ENCODE measurements around the gene PLCE1. TPM values are rescaled to one million over a fixed set of nuclear protein-coding genes. Genes with fewer than 3 reads are reported as not detected.

Gene PLCE1
- total and polyA plus RNA-seq, 2 donors (not counting 3 experiments of a cell fraction or from before 2014, with no cell fraction given) = 0.01 to 0.04 TPM

- no peaks in the 10 kb centered on the region for H3K27me3 ChIP-seq (ENCODE audit: control insufficient read depth in 2 of 2, insufficient read depth in 2 of 2, low read length in 2 of 2)
- dilution Hi-C loops (cut with MboI; ENCODE audit: extremely low pct_ligation_motif_present, low sequenced_read_pairs) = no loop called here
- TF ChIP-seq JUN (IDR thresholded peaks at IDR 0.05; ENCODE audit: borderline replicate concordance, insufficient read depth, insufficient read length, low read depth) = no peak
- TF ChIP-seq FOS (IDR thresholded peaks at IDR 0.05; ENCODE audit: borderline replicate concordance, insufficient read depth, low read length) = peak; percentile 88
- no peak overlapping the region for H3K9ac ChIP-seq (replicated peaks; ENCODE audit: extremely low read depth, insufficient read depth, low read length)
- ChIA-PET POLR2A (no interaction called here), CTCF (interaction anchor here (1.2 kb wide), 2 partner anchors 9 to 20 kb away, joined by 4 to 7 read pairs; no protein-coding TSS in a partner anchor)
- H3K4me2 ChIP-seq (ENCODE audit: insufficient read depth, low read length) = no peak overlapping the region
- no peaks in the 10 kb centered on the region for H3K79me2 ChIP-seq (ENCODE audit: control insufficient read depth, insufficient read depth, low read length)
- no peaks in the 10 kb centered on the region for H3K4me1 ChIP-seq (ENCODE audit: control insufficient read depth, extremely low read depth, insufficient read depth, low read length)
- BruUV-seq (replicated peaks) = no TSS peak
- no peak overlapping the region for H3K27ac ChIP-seq (ENCODE audit: insufficient read depth, low read depth, low read length)
- intact Hi-C loops (cut with micrococcal nuclease) = no loop called here
- no peaks in the 10 kb centered on the region for H4K20me1 ChIP-seq (replicated peaks; ENCODE audit: control insufficient read depth, extremely low read depth, insufficient read depth, low read length)
- FAIRE-seq (no peak), DNase-seq (ENCODE audit: low read depth, low spot score) (no peak)
- no peak overlapping the region for H3K4me3 ChIP-seq (replicated peaks in 1 of 3; ENCODE audit: insufficient read depth in 1 of 3, low read depth in 1 of 3, low read length in 3 of 3)
- no peaks in the 10 kb centered on the region for H3K9me1 ChIP-seq (replicated peaks; ENCODE audit: control insufficient read depth, extremely low read depth, insufficient read depth, low read length)
- H2AFZ ChIP-seq (ENCODE audit: low read depth, low read length) = no peak overlapping the region
- H3K9me3 ChIP-seq (replicated peaks; ENCODE audit: control insufficient read depth, insufficient read depth, low read length) = no peaks in the 10 kb centered on the region
- no peaks in the 10 kb centered on the region for H3K36me3 ChIP-seq (ENCODE audit: control insufficient read depth in 2 of 2, extremely low read depth in 1 of 2, insufficient read depth in 2 of 2, low read length in 2 of 2)
Observed at GRCh38 chr10:93954726-93955363, 38.9 kb upstream of the PLCE1 start.

GRCh38 chr10:93958834-93959233 is 34.9 kb upstream of the PLCE1 start:
- Histone ChIP-seq H3K4me1 (ENCODE audit: control insufficient read depth, extremely low read depth, insufficient read depth, low read length) (no peaks in the 10 kb centered on the region), H3K79me2 (ENCODE audit: control insufficient read depth, insufficient read depth, low read length) (no peaks in the 10 kb centered on the region), H4K20me1 (replicated peaks; ENCODE audit: control insufficient read depth, extremely low read depth, insufficient read depth, low read length) (no peaks in the 10 kb centered on the region), H3K27ac (ENCODE audit: insufficient read depth, low read depth, low read length) (no peak overlapping the region), H3K27me3 (ENCODE audit: control insufficient read depth in 2 of 2, insufficient read depth in 2 of 2, low read length in 2 of 2) (no peaks in the 10 kb centered on the region), H3K4me3 (replicated peaks in 1 of 3; ENCODE audit: insufficient read depth in 1 of 3, low read depth in 1 of 3, low read length in 3 of 3) (no peak overlapping the region), H3K9ac (replicated peaks; ENCODE audit: extremely low read depth, insufficient read depth, low read length) (no peak overlapping the region), H3K36me3 (ENCODE audit: control insufficient read depth in 2 of 2, extremely low read depth in 1 of 2, insufficient read depth in 2 of 2, low read length in 2 of 2) (no peaks in the 10 kb centered on the region), H3K9me3 (replicated peaks; ENCODE audit: control insufficient read depth, insufficient read depth, low read length) (no peaks in the 10 kb centered on the region), H3K9me1 (replicated peaks; ENCODE audit: control insufficient read depth, extremely low read depth, insufficient read depth, low read length) (no peaks in the 10 kb centered on the region), H2AFZ (ENCODE audit: low read depth, low read length) (no peak overlapping the region), H3K4me2 (ENCODE audit: insufficient read depth, low read length) (no peak overlapping the region)
- CTCF ChIA-PET = interaction anchor here (1.2 to 1.3 kb wide), 2 partner anchors 14 to 38 kb away, joined by 3 read pairs; no protein-coding TSS in a partner anchor
- DNase-seq (ENCODE audit: low read depth, low spot score) = no peak
- no peak for TF ChIP-seq GATA2 (IDR thresholded peaks at IDR 0.05; ENCODE audit: insufficient read depth, insufficient read length, low read depth, low read length)
- no peak for TF ChIP-seq CTCF (IDR thresholded peaks at IDR 0.05; ENCODE audit: extremely low read depth in 1 of 2, insufficient read depth in 1 of 2, low read depth in 1 of 2, low read length in 2 of 2)
- no peak for TF ChIP-seq POLR2A (IDR thresholded peaks at IDR 0.05; ENCODE audit: low read depth, low read length)
- TF ChIP-seq POLR2AphosphoS5 (IDR thresholded peaks at IDR 0.05; ENCODE audit: insufficient read depth, low read depth, low read length) = no peak
- TF ChIP-seq MYC (IDR thresholded peaks at IDR 0.05; ENCODE audit: low read depth, low read length) = no peak
- TF ChIP-seq MAX (IDR thresholded peaks at IDR 0.05; ENCODE audit: insufficient read depth, insufficient read length) = no peak
- no peak for TF ChIP-seq EZH2 (IDR thresholded peaks at IDR 0.05; ENCODE audit: borderline replicate concordance, low read depth, low read length, severe bottlenecking)
- no peak for TF ChIP-seq JUN (IDR thresholded peaks at IDR 0.05; ENCODE audit: borderline replicate concordance, insufficient read depth, insufficient read length, low read depth)
- no peak for TF ChIP-seq FOS (IDR thresholded peaks at IDR 0.05; ENCODE audit: borderline replicate concordance, insufficient read depth, low read length)
- intact Hi-C loops (cut with micrococcal nuclease) = no loop called here
- dilution Hi-C loops (cut with MboI; ENCODE audit: extremely low pct_ligation_motif_present, low sequenced_read_pairs) = no loop called here
- BruUV-seq (replicated peaks) = no TSS peak
- POLR2A ChIA-PET = no interaction called here
- no peak for FAIRE-seq

All from endothelial cell of umbilical vein (primary cell).